ENCODE results near the gene PACC1. TPM values are rescaled to one million over a fixed set of nuclear protein-coding genes. Genes with fewer than 3 reads are reported as not detected.

The PACC1 gene
- polyA plus RNA-seq, 1 experiment: 10.6 TPM

- no peak for TF ChIP-seq CTCF (IDR thresholded peaks at IDR 0.05; ENCODE audit: low read depth, low read length)
- no peak for DNase-seq (ENCODE audit: low read depth, low spot score)
- POLR2A ChIA-PET: interaction anchor here (0.8 to 1.2 kb wide), 3 partner anchors 177 to 396 kb away, joined by 4 to 5 read pairs (median 4); partner anchors contain the start of genes ATF3, DTL and INTS7
- Histone ChIP-seq H3K9me3 (ENCODE audit: control insufficient read depth, insufficient read depth, low read length) (no peaks in the 10 kb centered on the region), H3K4me3 (ENCODE audit: low read depth, low read length) (no peak overlapping the region), H3K27me3 (ENCODE audit: control insufficient read depth, insufficient read depth, low read length) (peaks cover 3% of the 10 kb centered on the region), H3K27ac (ENCODE audit: low read depth, low read length) (peak overlapping the region; percentile 50)
- CTCF ChIA-PET: interaction anchor here (1.0 to 2.3 kb wide), 3 partner anchors 25 to 369 kb away, joined by 4 to 17 read pairs (median 11); no protein-coding TSS in a partner anchor
Observed at GRCh38 chr1:212430955-212431394, 16.3 kb upstream of the PACC1 start.

- Histone ChIP-seq H3K4me3 (ENCODE audit: low read depth, low read length) (no peak overlapping the region), H3K27ac (ENCODE audit: low read depth, low read length) (peak overlapping the region; percentile 61), H3K9me3 (ENCODE audit: control insufficient read depth, insufficient read depth, low read length) (no peaks in the 10 kb centered on the region), H3K27me3 (ENCODE audit: control insufficient read depth, insufficient read depth, low read length) (peaks cover 3% of the 10 kb centered on the region)
- POLR2A ChIA-PET: interaction anchor here (0.8 to 1.2 kb wide), 4 partner anchors 15 to 395 kb away, joined by 3 to 5 read pairs (median 4); partner anchors contain the start of genes ATF3, DTL, INTS7 and PACC1
- CTCF ChIA-PET: interaction anchor here (0.7 to 2.3 kb wide), 5 partner anchors 10 to 368 kb away, joined by 3 to 17 read pairs (median 4); no protein-coding TSS in a partner anchor
- peak; percentile 61 for DNase-seq (ENCODE audit: low read depth, low spot score)
- TF ChIP-seq CTCF (IDR thresholded peaks at IDR 0.05; ENCODE audit: low read depth, low read length): no peak
Observed at GRCh38 chr1:212430416-212430815, 15.7 kb upstream of the PACC1 start.

- DNase-seq (ENCODE audit: low read depth, low spot score): no peak
- Histone ChIP-seq H3K9me3 (ENCODE audit: control insufficient read depth, insufficient read depth, low read length) (no peaks in the 10 kb centered on the region), H3K27ac (ENCODE audit: low read depth, low read length) (no peak overlapping the region), H3K4me3 (ENCODE audit: low read depth, low read length) (no peak overlapping the region), H3K27me3 (ENCODE audit: control insufficient read depth, insufficient read depth, low read length) (peaks cover 14% of the 10 kb centered on the region)
- TF ChIP-seq CTCF (IDR thresholded peaks at IDR 0.05; ENCODE audit: low read depth, low read length): no peak
- CTCF ChIA-PET: interaction anchor here (1.0 to 1.6 kb wide), 5 partner anchors 14 to 730 kb away, joined by 3 to 7 read pairs (median 4); partner anchors contain the start of gene PACC1
- POLR2A ChIA-PET: no interaction called here
Observed at GRCh38 chr1:212428496-212428895, 13.8 kb upstream of the PACC1 start.

- CTCF ChIA-PET: interaction anchor here (1.2 kb wide), 2 partner anchors 32 to 360 kb away, joined by 3 to 6 read pairs; no protein-coding TSS in a partner anchor
Observed at GRCh38 chr1:212423879-212424278, 9.2 kb upstream of the PACC1 start.

More at GRCh38 chr1:212423879-212424278, 9.2 kb upstream of the PACC1 start:
- Histone ChIP-seq H3K27ac (ENCODE audit: low read depth, low read length) (no peak overlapping the region), H3K4me3 (ENCODE audit: low read depth, low read length) (no peak overlapping the region), H3K27me3 (ENCODE audit: control insufficient read depth, insufficient read depth, low read length) (peaks cover 28% of the 10 kb centered on the region), H3K9me3 (ENCODE audit: control insufficient read depth, insufficient read depth, low read length) (no peaks in the 10 kb centered on the region)
- no peak for DNase-seq (ENCODE audit: low read depth, low spot score)
- no peak for TF ChIP-seq CTCF (IDR thresholded peaks at IDR 0.05; ENCODE audit: low read depth, low read length)
- POLR2A ChIA-PET: no interaction called here
